Measurements from ENCODE around the gene SPRED3.

DNA sequence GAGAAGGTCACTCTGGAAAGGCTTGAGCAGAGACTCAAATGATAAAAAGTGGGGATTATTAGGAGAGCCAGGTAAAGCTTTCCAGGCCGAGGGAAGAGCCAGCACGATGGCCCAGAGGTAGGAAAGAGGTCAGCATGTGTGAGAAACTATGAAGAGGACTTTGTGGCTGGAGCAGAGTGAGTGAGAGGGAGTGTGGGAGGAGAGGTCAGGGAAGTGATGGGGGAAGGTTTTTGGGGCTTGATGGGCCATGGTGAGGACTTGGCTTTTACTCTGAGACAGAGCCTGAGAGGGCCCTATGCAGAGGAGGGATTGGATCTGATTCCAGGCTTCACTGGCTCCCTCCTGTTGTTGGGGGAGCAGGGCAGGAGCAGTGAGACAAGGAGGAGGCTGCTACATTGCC lies 47.6 kb upstream of the SPRED3 start:
- TF ChIP-seq POLR2A (IDR thresholded peaks at IDR 0.05): no peak
- TF ChIP-seq, protein P1, sequence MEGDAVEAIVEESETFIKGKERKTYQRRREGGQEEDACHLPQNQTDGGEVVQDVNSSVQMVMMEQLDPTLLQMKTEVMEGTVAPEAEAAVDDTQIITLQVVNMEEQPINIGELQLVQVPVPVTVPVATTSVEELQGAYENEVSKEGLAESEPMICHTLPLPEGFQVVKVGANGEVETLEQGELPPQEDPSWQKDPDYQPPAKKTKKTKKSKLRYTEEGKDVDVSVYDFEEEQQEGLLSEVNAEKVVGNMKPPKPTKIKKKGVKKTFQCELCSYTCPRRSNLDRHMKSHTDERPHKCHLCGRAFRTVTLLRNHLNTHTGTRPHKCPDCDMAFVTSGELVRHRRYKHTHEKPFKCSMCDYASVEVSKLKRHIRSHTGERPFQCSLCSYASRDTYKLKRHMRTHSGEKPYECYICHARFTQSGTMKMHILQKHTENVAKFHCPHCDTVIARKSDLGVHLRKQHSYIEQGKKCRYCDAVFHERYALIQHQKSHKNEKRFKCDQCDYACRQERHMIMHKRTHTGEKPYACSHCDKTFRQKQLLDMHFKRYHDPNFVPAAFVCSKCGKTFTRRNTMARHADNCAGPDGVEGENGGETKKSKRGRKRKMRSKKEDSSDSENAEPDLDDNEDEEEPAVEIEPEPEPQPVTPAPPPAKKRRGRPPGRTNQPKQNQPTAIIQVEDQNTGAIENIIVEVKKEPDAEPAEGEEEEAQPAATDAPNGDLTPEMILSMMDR (IDR thresholded peaks at IDR 0.05): no peak
